ENCODE data around the gene CENPL. TPM values are rescaled to one million over a fixed set of nuclear protein-coding genes. Genes with fewer than 3 reads are reported as not detected.

The CENPL gene
- total RNA-seq (2021), result 14.4 and 19.5 TPM in 2 replicates
- Bru-seq, nascent RNA, result percentile 92 among the genes with signal in this experiment
- BruChase-seq, experiment 1, labeled RNA remaining after a 2-hour chase, result percentile 77 among the genes with signal in this experiment
- percentile 72 among the genes with signal in this experiment for BruChase-seq, experiment 2, labeled RNA remaining after a 6-hour chase
- long read RNA-seq, partial matches to known transcripts, result 1 of 16 reads
- long read RNA-seq, other reads (novel, unspliced or antisense), result 11 of 16 reads

GRCh38 chr1:173824315-173825081, at the start of gene CENPL, which contains the start of gene DARS2:
TSS of gene CENPL (minus strand) at chr1:173824883. CDS start at chr1:173811299, 13,584 bp downstream.
TSS of gene DARS2 (plus strand) at chr1:173824673. CDS start at chr1:173825230, 557 bp downstream.
- H3K79me2 ChIP-seq (ENCODE audit: low read depth), result peaks cover 45% of the 10 kb centered on the region
- CTCF ChIA-PET, result interaction anchor here (0.7 kb wide), 1 partner anchor 393 kb away, joined by 7 read pairs; no protein-coding TSS in a partner anchor
- intact Hi-C loops (cut with micrococcal nuclease; ENCODE audit: unreplicated experiment), result loop anchor here (1.0 to 2.0 kb wide), 6 partner anchors 44 to 1079 kb away; partner anchors contain the start of gene ZBTB37

GRCh38 chr1:173871500-173871899, 46.8 kb upstream of the CENPL start:
- H3K9me3 ChIP-seq (ENCODE audit: insufficient read depth, low read depth), result no peaks in the 10 kb centered on the region

More at GRCh38 chr1:173824315-173825081, at the start of gene CENPL, which contains the start of gene DARS2:
- H4K20me1 ChIP-seq (ENCODE audit: insufficient read depth), result no peaks in the 10 kb centered on the region
- peak; percentile 86 to 90 for DNase-seq
- no peaks in the 10 kb centered on the region for H3K27me3 ChIP-seq (ENCODE audit: insufficient read depth, low read depth)
- no peaks in the 10 kb centered on the region for H3K36me3 ChIP-seq (ENCODE audit: low read depth)
- no peaks in the 10 kb centered on the region for H3K9me2 ChIP-seq (ENCODE audit: insufficient read depth)
- H3K27ac ChIP-seq, result peak within 1 kb of the TSS; percentile 95
- peak within 1 kb of the TSS; percentile 84 for H3K4me3 ChIP-seq
- POLR2A ChIA-PET (ENCODE audit: unreplicated experiment), result interaction anchor here (0.6 to 0.7 kb wide), 5 partner anchors 40 to 1097 kb away, joined by 4 to 6 read pairs (median 5); no protein-coding TSS in a partner anchor
- H3K9me3 ChIP-seq (ENCODE audit: insufficient read depth, low read depth), result no peaks in the 10 kb centered on the region
- H3K4me1 ChIP-seq (replicated peaks; ENCODE audit: insufficient read depth), result peaks cover 17% of the 10 kb centered on the region
- BruUV-seq (replicated peaks), result TSS peak; percentile 90
- peak within 1 kb of the TSS; percentile 91 for H2AFZ ChIP-seq
- H3F3A ChIP-seq (ENCODE audit: insufficient read depth, low read depth), result peaks cover 26% of the 10 kb centered on the region; the same call in 1 of the 2 replicates
- no peak for TF ChIP-seq CTCF (conservative IDR thresholded peaks at IDR 0.05)
- TF ChIP-seq EZH2 (IDR thresholded peaks at IDR 0.05; ENCODE audit: low read depth), result no peak
- H3K4me2 ChIP-seq, result peak within 1 kb of the TSS; percentile 95

More at GRCh38 chr1:173871500-173871899, 46.8 kb upstream of the CENPL start:
- intact Hi-C loops (cut with micrococcal nuclease; ENCODE audit: unreplicated experiment), result no loop called here
- no peaks in the 10 kb centered on the region for H3K27me3 ChIP-seq (ENCODE audit: insufficient read depth, low read depth)
- no peak overlapping the region for H3K27ac ChIP-seq
- H3K79me2 ChIP-seq (ENCODE audit: low read depth), result peaks cover 13% of the 10 kb centered on the region
- H3F3A ChIP-seq (ENCODE audit: insufficient read depth, low read depth), result peaks cover 16% of the 10 kb centered on the region
- no peak overlapping the region for H3K4me2 ChIP-seq
- CTCF ChIA-PET, result no interaction called here
- peaks cover 11% of the 10 kb centered on the region for H3K4me1 ChIP-seq (replicated peaks; ENCODE audit: insufficient read depth)
- no peak overlapping the region for H2AFZ ChIP-seq
- peaks cover 6% of the 10 kb centered on the region for H4K20me1 ChIP-seq (ENCODE audit: insufficient read depth)
- BruUV-seq (replicated peaks), result no TSS peak
- H3K36me3 ChIP-seq (ENCODE audit: low read depth), result peaks cover 11% of the 10 kb centered on the region
- no peak for DNase-seq
- H3K4me3 ChIP-seq, result no peak overlapping the region
- no peak for TF ChIP-seq EZH2 (IDR thresholded peaks at IDR 0.05; ENCODE audit: low read depth)
- TF ChIP-seq CTCF (conservative IDR thresholded peaks at IDR 0.05), result no peak
- POLR2A ChIA-PET (ENCODE audit: unreplicated experiment), result no interaction called here
- H3K9me2 ChIP-seq (ENCODE audit: insufficient read depth), result no peaks in the 10 kb centered on the region
